ENCODE data around the gene S100A6. TPM values are rescaled to one million over a fixed set of nuclear protein-coding genes. Genes with fewer than 3 reads are reported as not detected.

S100A6 gene
- total and polyA plus RNA-seq, 4 donors: 165 to 10,136 (median 2,002) TPM

- TF ChIP-seq CTCF (IDR thresholded peaks at IDR 0.05; ENCODE audit: control extremely low read depth, extremely low read depth): no peak
- Histone ChIP-seq H3K27me3 (ENCODE audit: control insufficient read depth in 3 of 3, insufficient read depth in 3 of 3, low read length in 2 of 3) (no peaks in the 10 kb centered on the region), H3K36me3 (ENCODE audit: control insufficient read depth in 4 of 4, insufficient read depth in 4 of 4, low read length in 4 of 4) (peaks cover 0 to 3% (median 0%) of the 10 kb centered on the region in 4 donors), H3K4me3 (no peak overlapping the region), H3K9me3 (ENCODE audit: control insufficient read depth in 4 of 4, insufficient read depth in 3 of 4, low read length in 3 of 4) (no peaks in the 10 kb centered on the region), H3K27ac (ENCODE audit: low read depth in 1 of 2, low read length in 1 of 2) (peak overlapping the region in 1 of 2 donors; percentile 96), H3K4me1 (ENCODE audit: control insufficient read depth in 5 of 5, insufficient read depth in 5 of 5, low read length in 5 of 5) (peaks cover 3 to 67% (median 17%) of the 10 kb centered on the region in 5 donors), H3K9ac (ENCODE audit: insufficient read depth in 1 of 2, low read length in 2 of 2) (no peak overlapping the region)
- WGBS, 2 donors: 93 to 94% methylated on average over 8 of the region's 8 CpGs
- DNase-seq: no peak
- ATAC-seq (ENCODE audit: insufficient read depth, low FRiP score): no peak
These were observed 10.6 kb upstream of the S100A6 start for GRCh38 chr1:153546371-153546770.

DNA sequence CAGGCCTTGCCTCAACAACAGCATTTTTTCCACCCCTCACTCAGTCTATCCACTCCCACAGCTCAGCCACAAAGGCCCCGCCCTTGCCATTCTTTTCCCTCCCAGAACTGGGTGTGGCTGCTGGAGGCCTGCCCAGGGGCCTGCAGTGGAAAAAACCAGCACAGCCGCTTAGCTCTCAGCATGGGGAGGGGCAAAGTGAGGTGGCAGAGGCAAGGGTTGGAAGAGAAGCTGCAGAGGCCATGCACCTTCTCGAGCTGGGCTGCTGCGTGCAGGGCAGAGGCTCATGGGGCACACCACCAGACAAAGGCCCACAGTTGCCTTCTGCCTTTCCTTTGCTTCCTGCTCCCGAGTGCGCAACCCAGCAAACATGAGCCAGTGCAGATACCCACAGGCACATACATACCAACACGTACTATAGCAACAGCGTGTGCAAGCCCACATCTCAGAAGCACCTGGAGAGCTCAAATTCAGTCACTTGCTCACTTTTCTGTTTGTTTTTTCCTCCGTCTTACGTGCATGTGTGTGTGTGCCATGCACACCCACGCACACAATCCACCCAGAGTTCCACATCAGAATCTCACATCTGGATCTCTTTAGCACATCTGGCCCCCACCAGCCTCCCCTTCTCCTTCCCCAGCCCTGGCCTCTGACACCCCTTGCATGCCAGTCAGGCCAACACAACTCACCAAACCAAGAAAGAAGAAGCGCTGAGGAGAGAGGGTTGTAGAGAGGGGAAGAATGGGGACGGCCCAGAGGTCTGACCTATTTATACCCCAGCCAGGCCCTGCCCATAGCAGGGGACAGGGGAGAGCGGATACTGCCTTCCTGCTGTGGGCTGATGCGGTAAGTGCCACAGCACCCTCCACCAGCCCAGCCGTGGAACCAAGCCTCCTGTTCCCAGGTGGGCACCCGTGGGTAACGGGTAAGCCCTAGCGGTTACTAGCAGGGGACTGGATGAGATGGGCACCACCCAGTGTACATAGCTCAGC lies 9.6 kb upstream of the S100A6 start, which contains the start of gene S100A4:
TSS of gene S100A4 (minus strand) at position 740 of the 989 bp plus-strand sequence. CDS start 1,012 bp downstream, outside the sequence.
- H3K9me3 ChIP-seq (ENCODE audit: control insufficient read depth in 4 of 4, insufficient read depth in 3 of 4, low read length in 3 of 4): no peaks in the 10 kb centered on the region
- H3K27ac ChIP-seq (ENCODE audit: low read depth in 1 of 2, low read length in 1 of 2): peak within 1 kb of the TSS; percentile 43 to 96
- H3K4me3 ChIP-seq: peak within 1 kb of the TSS; percentile 40
- H3K27me3 ChIP-seq (ENCODE audit: control insufficient read depth in 3 of 3, insufficient read depth in 3 of 3, low read length in 2 of 3): no peaks in the 10 kb centered on the region
- H3K4me1 ChIP-seq (ENCODE audit: control insufficient read depth in 5 of 5, insufficient read depth in 5 of 5, low read length in 5 of 5): peaks cover 3 to 64% (median 17%) of the 10 kb centered on the region in 5 donors
- 12 to 14% methylated on average over 19 of the region's 19 CpGs for WGBS, 2 donors
- H3K9ac ChIP-seq (ENCODE audit: insufficient read depth in 1 of 2, low read length in 2 of 2): peak within 1 kb of the TSS in 1 of 2 donors; percentile 51
- DNase-seq (peak; percentile 93), ATAC-seq (ENCODE audit: insufficient read depth, low FRiP score) (peak; percentile 88)
- no peak for TF ChIP-seq CTCF (IDR thresholded peaks at IDR 0.05; ENCODE audit: control extremely low read depth, extremely low read depth)
- peaks cover 0 to 3% (median 0%) of the 10 kb centered on the region in 4 donors for H3K36me3 ChIP-seq (ENCODE audit: control insufficient read depth in 4 of 4, insufficient read depth in 4 of 4, low read length in 4 of 4)

GRCh38 chr1:153544453-153545066 lies 8.8 kb upstream of the S100A6 start:
- H3K4me1 ChIP-seq (ENCODE audit: control insufficient read depth in 5 of 5, insufficient read depth in 5 of 5, low read length in 5 of 5): peaks cover 3 to 57% (median 17%) of the 10 kb centered on the region in 5 donors

More at GRCh38 chr1:153544453-153545066, 8.8 kb upstream of the S100A6 start:
- H3K27me3 ChIP-seq (ENCODE audit: control insufficient read depth in 3 of 3, insufficient read depth in 3 of 3, low read length in 2 of 3): no peaks in the 10 kb centered on the region
- H3K9ac ChIP-seq (ENCODE audit: insufficient read depth in 1 of 2, low read length in 2 of 2): peak overlapping the region in 1 of 2 donors; percentile 42
- ATAC-seq (ENCODE audit: insufficient read depth, low FRiP score) (no peak), DNase-seq (no peak)
- H3K4me3 ChIP-seq: peak overlapping the region; percentile 30
- 34 to 52% methylated on average over 10 of the region's 10 CpGs for WGBS, 2 donors
- peak overlapping the region; percentile 43 to 96 for H3K27ac ChIP-seq (ENCODE audit: low read depth in 1 of 2, low read length in 1 of 2)
- TF ChIP-seq CTCF (IDR thresholded peaks at IDR 0.05; ENCODE audit: control extremely low read depth, extremely low read depth): no peak
- peaks cover 0 to 3% (median 0%) of the 10 kb centered on the region in 4 donors for H3K36me3 ChIP-seq (ENCODE audit: control insufficient read depth in 4 of 4, insufficient read depth in 4 of 4, low read length in 4 of 4)
- H3K9me3 ChIP-seq (ENCODE audit: control insufficient read depth in 4 of 4, insufficient read depth in 3 of 4, low read length in 3 of 4): no peaks in the 10 kb centered on the region
